ENCODE results near the gene USP36.

DNA sequence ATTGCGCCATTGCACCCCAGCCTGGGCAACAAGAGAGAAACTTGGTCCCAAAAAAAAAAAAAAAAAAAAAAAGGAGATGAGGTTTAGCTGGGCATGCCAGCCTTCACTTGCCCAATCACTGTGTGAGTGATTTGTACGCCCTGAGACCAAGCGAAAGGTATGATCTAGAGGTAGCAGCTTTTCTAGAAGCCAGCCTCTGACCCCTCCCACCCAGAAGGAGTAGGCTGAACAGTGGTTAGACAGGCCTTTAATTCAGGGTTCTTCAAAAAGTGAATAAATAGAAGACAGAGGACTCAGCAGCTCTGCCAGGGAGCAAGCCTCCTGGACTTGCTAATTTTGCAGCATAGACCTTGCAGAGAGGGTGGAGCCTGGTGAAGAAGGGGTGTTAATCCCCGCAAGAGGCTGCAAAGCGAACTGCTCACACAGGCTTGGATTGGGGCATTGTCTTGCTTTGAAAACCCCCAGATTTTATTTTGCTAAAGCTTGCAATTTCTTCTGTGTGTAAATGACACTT is 51.4 kb downstream of the USP36 start:
- TF ChIP-seq, protein P1, sequence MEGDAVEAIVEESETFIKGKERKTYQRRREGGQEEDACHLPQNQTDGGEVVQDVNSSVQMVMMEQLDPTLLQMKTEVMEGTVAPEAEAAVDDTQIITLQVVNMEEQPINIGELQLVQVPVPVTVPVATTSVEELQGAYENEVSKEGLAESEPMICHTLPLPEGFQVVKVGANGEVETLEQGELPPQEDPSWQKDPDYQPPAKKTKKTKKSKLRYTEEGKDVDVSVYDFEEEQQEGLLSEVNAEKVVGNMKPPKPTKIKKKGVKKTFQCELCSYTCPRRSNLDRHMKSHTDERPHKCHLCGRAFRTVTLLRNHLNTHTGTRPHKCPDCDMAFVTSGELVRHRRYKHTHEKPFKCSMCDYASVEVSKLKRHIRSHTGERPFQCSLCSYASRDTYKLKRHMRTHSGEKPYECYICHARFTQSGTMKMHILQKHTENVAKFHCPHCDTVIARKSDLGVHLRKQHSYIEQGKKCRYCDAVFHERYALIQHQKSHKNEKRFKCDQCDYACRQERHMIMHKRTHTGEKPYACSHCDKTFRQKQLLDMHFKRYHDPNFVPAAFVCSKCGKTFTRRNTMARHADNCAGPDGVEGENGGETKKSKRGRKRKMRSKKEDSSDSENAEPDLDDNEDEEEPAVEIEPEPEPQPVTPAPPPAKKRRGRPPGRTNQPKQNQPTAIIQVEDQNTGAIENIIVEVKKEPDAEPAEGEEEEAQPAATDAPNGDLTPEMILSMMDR (conservative IDR thresholded peaks at IDR 0.05; ENCODE audit: low read depth, low read length) = no peak
- TF ChIP-seq EZH2 (IDR thresholded peaks at IDR 0.05; ENCODE audit: low read length, unreplicated experiment) (no peak), EZH2phosphoT487 (IDR thresholded peaks at IDR 0.05; ENCODE audit: borderline replicate concordance, low read length) (no peak)
